ENCODE data around the gene PLXNA3. TPM values are rescaled to one million over a fixed set of nuclear protein-coding genes. Genes with fewer than 3 reads are reported as not detected.

The PLXNA3 gene
- total and polyA plus RNA-seq, 8 donors = 2.3 to 296 (median 13.9) TPM

DNA sequence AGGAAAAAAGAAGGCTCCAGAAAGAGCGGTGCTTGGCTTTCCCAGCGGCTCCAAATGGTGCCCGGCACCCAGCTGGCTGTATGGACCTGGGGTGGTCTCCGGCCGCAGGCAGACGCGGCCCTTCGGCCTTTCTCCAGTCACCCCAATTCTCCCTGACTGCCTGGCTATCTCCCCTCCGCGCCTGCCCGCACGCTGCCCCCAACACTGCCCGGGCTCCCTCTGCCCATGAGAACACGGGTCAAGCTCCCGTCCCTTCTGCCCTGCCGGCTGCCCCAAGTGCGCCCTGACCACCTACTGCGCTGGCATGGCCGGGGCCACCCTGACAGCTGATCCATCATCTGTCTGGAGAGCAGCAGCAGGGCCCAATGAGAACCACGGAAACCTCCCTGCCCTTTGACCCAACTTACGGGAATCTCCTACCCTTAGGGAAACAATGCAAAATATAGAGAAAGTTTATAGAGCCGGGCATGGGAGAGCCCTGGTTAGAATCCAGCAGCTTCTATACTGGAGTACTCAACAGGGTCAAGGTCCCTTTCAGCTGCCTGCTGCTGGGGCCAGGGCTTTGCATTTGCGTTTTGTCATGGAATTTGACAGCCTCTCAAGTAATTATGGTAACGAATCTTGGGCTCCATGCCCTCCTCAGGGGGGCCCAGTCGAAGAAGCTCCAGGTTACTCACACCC, 59.2 kb downstream of the PLXNA3 start:
- intact Hi-C loops (cut with DNase I; ENCODE audit: low total_unique reads) = no loop called here
- Histone ChIP-seq H3K9me3 (no peaks in the 10 kb centered on the region), H3K27me3 (peaks cover 0 to 3% (median 0%) of the 10 kb centered on the region in 3 donors), H3K27ac (peak overlapping the region; percentile 6 to 97 (median 92)), H3K4me3 (peak overlapping the region; percentile 57 to 63 (median 62)), H3K4me1 (peaks cover 7 to 27% (median 16%) of the 10 kb centered on the region in 4 donors), H3K36me3 (no peaks in the 10 kb centered on the region)
- 38 to 63% (median 39%) methylated on average over 16 to 25 of the region's 25 CpGs for WGBS, 5 donors
- peak in 1 of 2 donors; percentile 63 for DNase-seq
- TF ChIP-seq, protein P1, sequence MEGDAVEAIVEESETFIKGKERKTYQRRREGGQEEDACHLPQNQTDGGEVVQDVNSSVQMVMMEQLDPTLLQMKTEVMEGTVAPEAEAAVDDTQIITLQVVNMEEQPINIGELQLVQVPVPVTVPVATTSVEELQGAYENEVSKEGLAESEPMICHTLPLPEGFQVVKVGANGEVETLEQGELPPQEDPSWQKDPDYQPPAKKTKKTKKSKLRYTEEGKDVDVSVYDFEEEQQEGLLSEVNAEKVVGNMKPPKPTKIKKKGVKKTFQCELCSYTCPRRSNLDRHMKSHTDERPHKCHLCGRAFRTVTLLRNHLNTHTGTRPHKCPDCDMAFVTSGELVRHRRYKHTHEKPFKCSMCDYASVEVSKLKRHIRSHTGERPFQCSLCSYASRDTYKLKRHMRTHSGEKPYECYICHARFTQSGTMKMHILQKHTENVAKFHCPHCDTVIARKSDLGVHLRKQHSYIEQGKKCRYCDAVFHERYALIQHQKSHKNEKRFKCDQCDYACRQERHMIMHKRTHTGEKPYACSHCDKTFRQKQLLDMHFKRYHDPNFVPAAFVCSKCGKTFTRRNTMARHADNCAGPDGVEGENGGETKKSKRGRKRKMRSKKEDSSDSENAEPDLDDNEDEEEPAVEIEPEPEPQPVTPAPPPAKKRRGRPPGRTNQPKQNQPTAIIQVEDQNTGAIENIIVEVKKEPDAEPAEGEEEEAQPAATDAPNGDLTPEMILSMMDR (IDR thresholded peaks at IDR 0.05) = no peak
- TF ChIP-seq POLR2AphosphoS5 (IDR thresholded peaks at IDR 0.05) (no peak), EP300 (IDR thresholded peaks at IDR 0.05) (no peak), POLR2A (IDR thresholded peaks at IDR 0.05) (no peak)

DNA sequence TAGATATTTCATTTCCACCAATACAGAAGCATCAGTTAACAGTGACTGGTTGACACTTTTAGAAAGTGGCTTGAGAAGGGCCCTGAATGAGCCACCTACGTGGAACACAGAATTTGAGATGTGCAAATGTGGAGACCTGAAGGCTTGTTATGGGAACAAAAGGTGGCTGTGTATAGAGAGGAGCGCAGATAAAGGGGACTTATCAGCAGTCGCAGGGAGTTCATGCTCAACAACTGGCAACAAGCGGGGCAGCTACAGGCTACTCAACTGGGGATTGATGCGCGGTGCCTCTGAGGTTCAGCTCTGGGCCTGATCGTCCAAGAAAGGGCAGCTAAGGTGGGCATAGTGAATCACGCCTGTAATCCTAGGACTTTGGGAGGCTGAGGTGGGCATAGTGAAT, 61.3 kb downstream of the PLXNA3 start:
- Histone ChIP-seq H3K36me3 (no peaks in the 10 kb centered on the region), H3K4me1 (peaks cover 7 to 20% (median 16%) of the 10 kb centered on the region in 4 donors), H3K27me3 (peaks cover 0 to 3% (median 0%) of the 10 kb centered on the region in 3 donors), H3K27ac (no peak overlapping the region), H3K9me3 (no peaks in the 10 kb centered on the region), H3K4me3 (no peak overlapping the region)
- DNase-seq = no peak
- no peak for TF ChIP-seq POLR2AphosphoS5 (IDR thresholded peaks at IDR 0.05)
- TF ChIP-seq POLR2A (IDR thresholded peaks at IDR 0.05) = no peak
- TF ChIP-seq, protein P1 (IDR thresholded peaks at IDR 0.05) = no peak
- TF ChIP-seq EP300 (IDR thresholded peaks at IDR 0.05) = no peak
- intact Hi-C loops (cut with DNase I; ENCODE audit: low total_unique reads) = no loop called here
- WGBS, 5 donors = 81 to 96% (median 92%) methylated on average over 5 to 8 of the region's 8 CpGs

DNA sequence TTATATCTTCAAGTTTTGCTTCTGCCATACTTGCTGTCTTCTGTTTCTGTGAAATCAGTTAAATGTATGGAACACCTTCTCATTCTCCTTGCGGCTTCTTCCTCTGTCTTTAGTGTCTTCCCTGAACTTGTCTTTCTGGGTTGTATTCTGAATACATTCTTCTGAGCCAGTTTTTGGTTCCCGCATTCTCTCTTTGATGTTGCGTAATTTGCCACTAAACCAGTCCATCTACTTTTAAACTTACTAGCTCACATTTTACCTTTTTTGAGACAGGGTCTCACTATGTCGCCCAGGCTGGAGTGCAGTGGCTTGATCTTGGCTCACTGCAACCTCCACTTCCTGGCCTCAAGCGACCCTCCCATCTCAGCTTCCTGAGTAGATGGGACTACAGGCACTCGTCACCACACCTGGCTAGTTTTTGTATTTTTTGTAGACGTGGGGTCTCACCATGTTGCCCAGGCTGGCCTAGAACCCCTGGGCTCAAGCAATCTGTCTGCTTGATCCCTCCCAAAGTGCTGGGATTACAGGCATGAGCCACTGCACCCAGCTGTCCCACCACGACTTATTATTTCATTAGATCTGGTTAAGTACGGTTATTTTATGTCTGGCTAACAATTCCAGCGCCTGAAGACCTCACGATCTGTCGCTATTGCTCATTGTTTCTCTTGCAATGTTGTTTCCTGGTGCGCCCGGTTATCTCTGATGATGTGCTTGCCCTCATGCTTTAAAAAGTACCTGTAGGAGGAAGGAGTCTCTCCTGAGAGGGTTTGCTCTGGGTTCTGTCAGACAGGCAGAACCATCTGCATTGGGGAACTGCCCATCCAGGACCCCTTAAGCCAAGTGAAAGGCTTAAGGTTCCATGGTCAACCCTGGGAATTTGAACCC, 67.8 kb downstream of the PLXNA3 start:
- Histone ChIP-seq H3K27me3 (peaks cover 0 to 4% (median 0%) of the 10 kb centered on the region in 3 donors), H3K36me3 (peaks cover 0 to 3% (median 0%) of the 10 kb centered on the region in 4 donors), H3K9me3 (no peaks in the 10 kb centered on the region), H3K27ac (no peak overlapping the region), H3K4me1 (peaks cover 0 to 12% (median 6%) of the 10 kb centered on the region in 4 donors), H3K4me3 (no peak overlapping the region)
- no peak for DNase-seq
- WGBS, 5 donors = 68 to 83% (median 81%) methylated on average over 14 of the region's 14 CpGs
- intact Hi-C loops (cut with DNase I; ENCODE audit: low total_unique reads) = no loop called here
- no peak for TF ChIP-seq POLR2A (IDR thresholded peaks at IDR 0.05)
- no peak for TF ChIP-seq EP300 (IDR thresholded peaks at IDR 0.05)
- TF ChIP-seq, protein P1 (IDR thresholded peaks at IDR 0.05) = no peak
- TF ChIP-seq POLR2AphosphoS5 (IDR thresholded peaks at IDR 0.05) = no peak

DNA sequence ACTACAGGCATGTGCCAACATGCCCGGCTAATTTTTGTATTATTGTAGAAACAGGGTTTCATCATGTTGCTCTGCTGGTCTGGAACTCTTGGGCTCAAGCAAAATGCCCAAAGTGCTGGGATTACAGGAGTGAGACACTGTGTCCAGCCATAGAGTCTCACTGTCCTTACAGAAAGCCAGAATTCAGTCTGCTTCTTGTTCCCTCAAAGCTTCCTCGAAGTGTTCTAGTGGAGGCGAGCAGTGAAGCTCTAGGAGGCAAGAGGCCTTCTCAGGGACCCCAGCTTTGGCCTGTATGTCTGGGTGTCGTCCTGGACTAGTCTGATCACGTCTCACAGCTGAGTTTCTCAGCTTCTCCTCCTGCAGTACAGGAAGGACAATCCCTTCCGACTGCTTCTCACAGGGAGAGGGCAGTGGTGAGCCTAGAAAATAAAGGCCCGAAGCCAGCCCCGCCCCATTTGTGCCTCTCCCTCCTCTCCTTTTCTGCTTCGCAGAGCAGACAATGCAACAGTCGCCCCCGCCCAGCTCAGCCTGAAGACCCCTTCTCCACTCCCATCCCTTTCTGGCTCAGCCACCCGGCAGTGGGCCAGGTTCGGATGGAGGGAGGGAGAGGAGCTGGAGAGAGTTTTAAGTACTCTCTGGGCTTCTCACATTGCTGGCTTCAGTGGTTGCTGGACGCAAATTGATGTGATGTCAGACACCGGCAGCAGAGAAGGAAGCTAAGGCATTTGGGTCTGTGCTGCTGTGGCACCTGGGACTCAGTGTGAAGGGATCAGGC, 69.0 kb downstream of the PLXNA3 start:
- Histone ChIP-seq H3K4me1 (peaks cover 0 to 12% (median 6%) of the 10 kb centered on the region in 4 donors), H3K27me3 (peaks cover 0 to 4% (median 0%) of the 10 kb centered on the region in 3 donors), H3K36me3 (peaks cover 1 to 15% (median 7%) of the 10 kb centered on the region in 4 donors), H3K4me3 (peak overlapping the region; percentile 13 to 28 (median 22)), H3K9me3 (no peaks in the 10 kb centered on the region), H3K27ac (peak overlapping the region; percentile 39 to 77 (median 69))
- DNase-seq = peak; percentile 76 to 93
- TF ChIP-seq POLR2A (IDR thresholded peaks at IDR 0.05) = no peak
- TF ChIP-seq, protein P1 (IDR thresholded peaks at IDR 0.05) = peak in 4 of 7 experiments; percentile 19 to 46 (median 32)
- TF ChIP-seq POLR2AphosphoS5 (IDR thresholded peaks at IDR 0.05) = peak in 1 of 3 donors; percentile 46
- intact Hi-C loops (cut with DNase I; ENCODE audit: low total_unique reads) = no loop called here
- WGBS, 5 donors = 3 to 17% (median 8%) methylated on average over 8 to 15 of the region's 15 CpGs
